Panc1 (cell line): ENCODE measurements around the gene FAM199X.

Experiments used
- CTCF ChIP-seq: fragments of 450-650 bp; IDR thresholded peaks from 2 replicates; pipeline ENCODE4 v1.5.1; 2017; ENCODE audit warnings: mild to moderate bottlenecking
- POLR2AphosphoS5 ChIP-seq: IDR thresholded peaks from 2 replicates; pipeline ENCODE4 v1.6.1; 2012; ENCODE audit warnings: mild to moderate bottlenecking, low read depth, low read length, moderate library complexity
- REST ChIP-seq, 2 experiments: IDR thresholded peaks; 2 replicates each; pipeline ENCODE4 v1.6.1; 2011 to 2012; ENCODE audit warnings: low read depth in 2 of 2, control low read depth in 1 of 2, low read length in 1 of 2, mild to moderate bottlenecking in 1 of 2, moderate library complexity in 1 of 2; ENCODE audit not compliant: insufficient read depth in 1 of 2

GRCh38 chrX:104118765-104119164 lies 47.5 kb upstream of the FAM199X start:
- TF ChIP-seq CTCF, result no peak
- TF ChIP-seq POLR2AphosphoS5, result no peak
- no peak for TF ChIP-seq REST (IDR thresholded peaks at IDR 0.05; ENCODE audit: insufficient read depth in 1 of 2, low read depth in 2 of 2, low read length in 1 of 2)
